Lower lobe of right lung (tissue), 2 donors: ENCODE measurements around the gene FARS2. TPM values are rescaled to one million over a fixed set of nuclear protein-coding genes. Genes with fewer than 3 reads are reported as not detected.

ENCODE experiments used
- ATAC-seq, 2 donors: fragments of 200-7000 bp; cut with Tn5 transposase; one replicate each; pipeline ENCODE4 v1.9.1; 2020 to 2022; ENCODE audit warnings: mild to moderate bottlenecking in 2 of 2, moderate library complexity in 2 of 2
- DNase-seq: peaks from one replicate; pipeline ENCODE4 v3.0.0-alpha.2; 2020
- H3K27ac ChIP-seq: fragments of 200-600 bp; one replicate; pipeline ENCODE4 v1.8.0; 2022
- H3K27me3 ChIP-seq: fragments of 200-600 bp; one replicate; pipeline ENCODE4 v1.8.0; 2022; ENCODE audit warnings: low read depth
- H3K36me3 ChIP-seq: fragments of 200-600 bp; one replicate; pipeline ENCODE4 v1.8.0; 2022; ENCODE audit warnings: mild to moderate bottlenecking
- H3K4me1 ChIP-seq: fragments of 200-600 bp; one replicate; pipeline ENCODE4 v1.8.0; 2022
- H3K4me3 ChIP-seq: fragments of 200-600 bp; one replicate; pipeline ENCODE4 v1.8.0; 2022; ENCODE audit warnings: mild to moderate bottlenecking
- H3K9me3 ChIP-seq: fragments of 200-600 bp; one replicate; pipeline ENCODE4 v1.8.0; 2022
- intact Hi-C: fragments of 100-400 bp; cut with DNase I; formaldehyde crosslinking; loops from one replicate; pipeline ENCODE4 v1.11.0; 2022
- total RNA-seq: library from RNA; stranded (reverse); fragmentation: NEBNext Ultra II Directional; extraction: Animal tissue kit (Norgen Biotek cat#: 25700); gene quantifications from one replicate; pipeline ENCODE4 v1.2.1, GENCODE V29; 2021
- TF ChIP-seq, protein P1 (sequence below): fragments of 200-600 bp; IDR thresholded peaks from one replicate; pipeline ENCODE4 v1.8.0; 2022; ENCODE audit warnings: antibody characterized with exemption, mild to moderate bottlenecking
- donor health status: DM: no; HTN: yes; CAD: no; lungs with severe emphysema.

Gene FARS2
- total RNA-seq, 1 donor from 2014 or later = 17.0 TPM

DNA sequence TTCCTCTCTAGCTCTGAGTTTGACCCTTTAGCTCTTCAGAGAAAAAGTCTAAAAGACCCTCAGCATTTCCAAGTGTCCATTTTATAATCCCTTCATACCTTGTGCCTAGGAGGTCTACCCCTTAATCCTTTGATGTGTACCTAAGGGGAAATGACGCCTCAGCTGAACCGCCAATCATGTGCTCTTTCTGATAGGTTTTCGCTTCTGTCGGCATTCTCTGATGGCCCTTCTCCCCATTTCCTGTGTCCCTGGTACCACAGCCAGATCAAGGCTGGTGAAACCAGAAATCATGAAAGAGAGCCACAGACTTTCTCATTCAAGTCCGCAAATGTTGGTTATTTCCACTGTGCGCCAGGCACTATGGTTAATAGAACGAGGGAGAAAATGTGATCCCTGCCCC lies 333.9 kb downstream of the FARS2 start:
- intact Hi-C loops = no loop called here
- no peak for DNase-seq
- Histone ChIP-seq H3K27me3 (no peaks in the 10 kb centered on the region), H3K27ac (no peak overlapping the region), H3K4me1 (no peaks in the 10 kb centered on the region), H3K36me3 (no peaks in the 10 kb centered on the region), H3K4me3 (no peak overlapping the region), H3K9me3 (no peaks in the 10 kb centered on the region)
- TF ChIP-seq, protein P1, sequence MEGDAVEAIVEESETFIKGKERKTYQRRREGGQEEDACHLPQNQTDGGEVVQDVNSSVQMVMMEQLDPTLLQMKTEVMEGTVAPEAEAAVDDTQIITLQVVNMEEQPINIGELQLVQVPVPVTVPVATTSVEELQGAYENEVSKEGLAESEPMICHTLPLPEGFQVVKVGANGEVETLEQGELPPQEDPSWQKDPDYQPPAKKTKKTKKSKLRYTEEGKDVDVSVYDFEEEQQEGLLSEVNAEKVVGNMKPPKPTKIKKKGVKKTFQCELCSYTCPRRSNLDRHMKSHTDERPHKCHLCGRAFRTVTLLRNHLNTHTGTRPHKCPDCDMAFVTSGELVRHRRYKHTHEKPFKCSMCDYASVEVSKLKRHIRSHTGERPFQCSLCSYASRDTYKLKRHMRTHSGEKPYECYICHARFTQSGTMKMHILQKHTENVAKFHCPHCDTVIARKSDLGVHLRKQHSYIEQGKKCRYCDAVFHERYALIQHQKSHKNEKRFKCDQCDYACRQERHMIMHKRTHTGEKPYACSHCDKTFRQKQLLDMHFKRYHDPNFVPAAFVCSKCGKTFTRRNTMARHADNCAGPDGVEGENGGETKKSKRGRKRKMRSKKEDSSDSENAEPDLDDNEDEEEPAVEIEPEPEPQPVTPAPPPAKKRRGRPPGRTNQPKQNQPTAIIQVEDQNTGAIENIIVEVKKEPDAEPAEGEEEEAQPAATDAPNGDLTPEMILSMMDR = no peak
- ATAC-seq = no peak

DNA sequence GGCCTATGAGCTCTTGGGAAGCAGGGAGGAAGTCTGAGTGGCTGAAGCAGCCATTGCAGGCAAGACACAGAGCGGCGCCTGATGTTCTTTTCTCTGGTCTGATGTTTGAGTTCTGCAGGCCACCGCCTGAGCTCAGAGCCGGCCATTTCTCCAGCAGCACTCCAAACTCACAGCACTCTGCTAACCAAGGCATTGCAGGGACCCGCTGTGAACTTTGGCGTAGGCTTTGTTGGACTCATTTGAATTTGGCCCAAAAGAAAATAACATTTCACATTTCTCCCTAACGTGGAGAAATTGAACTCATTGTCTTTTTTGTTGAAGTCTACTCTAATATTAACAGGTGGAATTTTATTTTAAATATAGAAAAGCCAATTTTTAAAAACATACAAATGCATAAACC lies 336.1 kb downstream of the FARS2 start:
- H3K4me3 ChIP-seq = no peak overlapping the region
- TF ChIP-seq, protein P1 = no peak
- H3K36me3 ChIP-seq = no peaks in the 10 kb centered on the region
- intact Hi-C loops = no loop called here
- H3K4me1 ChIP-seq = no peaks in the 10 kb centered on the region
- DNase-seq (no peak), ATAC-seq (no peak)
- H3K9me3 ChIP-seq = no peaks in the 10 kb centered on the region
- no peaks in the 10 kb centered on the region for H3K27me3 ChIP-seq
- no peak overlapping the region for H3K27ac ChIP-seq

DNA sequence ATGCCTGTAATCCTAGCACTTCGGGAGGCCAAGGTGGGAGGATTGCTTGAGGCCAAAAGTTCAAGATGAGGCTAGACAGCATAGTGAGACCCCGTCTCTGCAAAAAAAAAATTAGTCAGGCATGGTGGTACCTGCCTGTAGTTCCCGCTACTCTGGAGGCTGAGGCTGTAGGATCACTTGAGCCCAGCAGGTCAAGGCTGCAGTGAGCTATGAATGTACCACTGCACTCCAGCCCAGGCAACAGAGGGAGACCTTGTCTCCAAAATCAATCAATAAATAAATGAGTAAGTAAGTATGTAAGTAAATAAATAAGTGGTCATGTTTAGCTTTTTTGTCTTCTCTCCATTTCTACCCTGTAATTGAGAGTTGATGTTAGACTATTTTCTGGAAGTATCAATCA lies 336.8 kb downstream of the FARS2 start:
- Histone ChIP-seq H3K36me3 (no peaks in the 10 kb centered on the region), H3K27ac (no peak overlapping the region), H3K4me1 (no peaks in the 10 kb centered on the region), H3K27me3 (no peaks in the 10 kb centered on the region), H3K9me3 (no peaks in the 10 kb centered on the region), H3K4me3 (no peak overlapping the region)
- TF ChIP-seq, protein P1 = no peak
- intact Hi-C loops = no loop called here
- no peak for DNase-seq
- no peak for ATAC-seq

DNA sequence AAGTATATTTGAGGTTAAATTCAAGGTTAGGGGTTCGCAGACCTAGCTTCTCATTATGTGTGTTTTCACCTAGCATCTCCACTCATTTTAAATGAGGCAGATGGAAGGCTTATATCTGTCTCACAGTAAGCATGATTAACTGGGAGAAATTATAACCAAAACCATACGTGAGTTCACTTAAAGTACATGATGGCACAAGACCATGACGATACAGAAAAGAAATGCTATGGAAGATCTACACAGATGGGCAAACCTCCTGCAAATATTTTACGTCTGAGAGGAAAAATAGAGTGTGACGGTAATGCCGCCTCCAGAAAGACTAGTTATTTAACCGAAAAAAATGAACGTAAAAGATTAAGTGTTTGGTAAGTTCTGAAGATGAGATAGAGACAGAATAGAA lies 337.8 kb downstream of the FARS2 start:
- intact Hi-C loops = no loop called here
- TF ChIP-seq, protein P1 = no peak
- Histone ChIP-seq H3K27me3 (no peaks in the 10 kb centered on the region), H3K4me1 (no peaks in the 10 kb centered on the region), H3K27ac (no peak overlapping the region), H3K36me3 (no peaks in the 10 kb centered on the region), H3K9me3 (no peaks in the 10 kb centered on the region), H3K4me3 (no peak overlapping the region)
- no peak for DNase-seq
- no peak for ATAC-seq

DNA sequence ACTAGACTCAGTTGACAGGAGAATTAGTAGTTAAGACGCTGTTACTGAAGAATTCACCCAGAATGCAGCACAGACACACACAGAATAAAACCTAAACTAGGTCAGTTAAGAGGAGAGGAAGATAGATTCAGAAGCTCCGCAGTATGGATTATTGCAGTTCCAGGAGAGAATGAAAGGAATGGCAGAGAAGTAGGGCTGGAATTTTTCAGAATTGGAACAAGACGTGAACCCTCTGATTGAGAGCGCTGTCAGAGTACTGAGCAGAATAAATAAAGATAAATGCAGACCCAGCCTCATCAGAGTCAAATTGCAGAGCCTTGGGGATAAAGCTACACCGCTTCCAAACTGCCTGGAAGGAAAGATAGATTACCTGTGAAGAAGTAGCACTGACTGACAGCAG lies 344.6 kb downstream of the FARS2 start:
- H3K27me3 ChIP-seq = no peaks in the 10 kb centered on the region
- no peaks in the 10 kb centered on the region for H3K36me3 ChIP-seq
- ATAC-seq (no peak), DNase-seq (no peak)
- intact Hi-C loops = no loop called here
- H3K27ac ChIP-seq = no peak overlapping the region
- TF ChIP-seq, protein P1 = no peak
- no peaks in the 10 kb centered on the region for H3K4me1 ChIP-seq
- no peak overlapping the region for H3K4me3 ChIP-seq
- H3K9me3 ChIP-seq = no peaks in the 10 kb centered on the region

DNA sequence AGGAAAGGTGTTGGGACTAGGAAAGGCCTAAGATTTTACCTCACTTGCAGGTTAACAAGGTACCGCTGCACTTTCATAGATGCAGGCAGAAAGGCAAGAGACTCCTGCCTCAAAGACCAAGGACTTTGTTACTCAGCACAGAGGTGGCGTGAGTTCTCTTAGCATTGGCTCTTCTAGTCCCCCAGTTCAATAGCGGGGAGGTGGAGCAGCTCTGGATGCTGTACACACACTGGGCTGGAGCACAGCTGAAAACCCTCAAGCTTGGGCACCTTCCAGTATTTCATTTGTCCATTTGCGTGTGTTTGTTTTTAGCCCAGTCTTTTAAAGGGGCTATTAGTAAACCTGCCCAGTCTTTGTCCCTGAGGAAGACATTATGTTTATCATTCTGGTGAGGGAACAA lies 345.2 kb downstream of the FARS2 start:
- Histone ChIP-seq H3K4me1 (no peaks in the 10 kb centered on the region), H3K27me3 (no peaks in the 10 kb centered on the region), H3K9me3 (no peaks in the 10 kb centered on the region), H3K36me3 (no peaks in the 10 kb centered on the region), H3K4me3 (no peak overlapping the region), H3K27ac (no peak overlapping the region)
- TF ChIP-seq, protein P1 = no peak
- ATAC-seq (no peak), DNase-seq (no peak)
- intact Hi-C loops = no loop called here
